OCI-LY7 (cell line): ENCODE results near the gene BTG2.

Experiments
- EZH2phosphoT487 ChIP-seq: fragments of 200-600 bp; sonication (generic); IDR thresholded peaks from 2 replicates; pipeline ENCODE4 v1.6.1; 2018; ENCODE audit warnings: low read depth, borderline replicate concordance, mild to moderate bottlenecking, mixed run types, antibody characterized with exemption, low read length, moderate library complexity, mixed read lengths
- TF ChIP-seq, protein P1 (sequence below): fragments of 200-600 bp; sonication (generic); conservative IDR thresholded peaks from 2 replicates; pipeline ENCODE4 v1.5.1; 2014; ENCODE audit warnings: mild to moderate bottlenecking, antibody characterized with exemption, low read length, moderate library complexity, mixed read lengths

DNA sequence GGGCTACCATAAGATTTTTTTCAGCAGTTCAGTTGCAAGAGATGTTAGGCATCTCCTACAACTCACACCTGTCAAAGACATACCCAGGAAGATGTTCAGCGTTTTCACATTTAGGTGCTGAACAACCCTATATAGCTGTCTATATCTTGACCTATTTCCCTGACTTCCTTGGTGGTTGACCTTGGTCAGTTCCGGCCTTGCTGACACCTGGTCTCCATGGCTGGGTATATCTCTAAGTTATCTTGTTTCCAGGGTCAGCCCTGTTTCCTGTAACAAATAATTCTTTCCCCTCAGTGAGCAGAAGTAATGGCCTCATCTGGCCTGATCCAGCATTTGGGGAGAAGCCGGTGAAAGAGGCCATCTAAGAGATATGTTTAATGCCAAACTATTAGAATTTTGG is 2.4 kb upstream of the BTG2 start:
- TF ChIP-seq, protein P1, sequence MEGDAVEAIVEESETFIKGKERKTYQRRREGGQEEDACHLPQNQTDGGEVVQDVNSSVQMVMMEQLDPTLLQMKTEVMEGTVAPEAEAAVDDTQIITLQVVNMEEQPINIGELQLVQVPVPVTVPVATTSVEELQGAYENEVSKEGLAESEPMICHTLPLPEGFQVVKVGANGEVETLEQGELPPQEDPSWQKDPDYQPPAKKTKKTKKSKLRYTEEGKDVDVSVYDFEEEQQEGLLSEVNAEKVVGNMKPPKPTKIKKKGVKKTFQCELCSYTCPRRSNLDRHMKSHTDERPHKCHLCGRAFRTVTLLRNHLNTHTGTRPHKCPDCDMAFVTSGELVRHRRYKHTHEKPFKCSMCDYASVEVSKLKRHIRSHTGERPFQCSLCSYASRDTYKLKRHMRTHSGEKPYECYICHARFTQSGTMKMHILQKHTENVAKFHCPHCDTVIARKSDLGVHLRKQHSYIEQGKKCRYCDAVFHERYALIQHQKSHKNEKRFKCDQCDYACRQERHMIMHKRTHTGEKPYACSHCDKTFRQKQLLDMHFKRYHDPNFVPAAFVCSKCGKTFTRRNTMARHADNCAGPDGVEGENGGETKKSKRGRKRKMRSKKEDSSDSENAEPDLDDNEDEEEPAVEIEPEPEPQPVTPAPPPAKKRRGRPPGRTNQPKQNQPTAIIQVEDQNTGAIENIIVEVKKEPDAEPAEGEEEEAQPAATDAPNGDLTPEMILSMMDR: no peak
- no peak for TF ChIP-seq EZH2phosphoT487
